ENCODE results near the gene DNAJC1. TPM values are rescaled to one million over a fixed set of nuclear protein-coding genes. Genes with fewer than 3 reads are reported as not detected.

Gene DNAJC1
- total RNA-seq, 1 experiment from 2014 or later = 13.2 TPM

DNA sequence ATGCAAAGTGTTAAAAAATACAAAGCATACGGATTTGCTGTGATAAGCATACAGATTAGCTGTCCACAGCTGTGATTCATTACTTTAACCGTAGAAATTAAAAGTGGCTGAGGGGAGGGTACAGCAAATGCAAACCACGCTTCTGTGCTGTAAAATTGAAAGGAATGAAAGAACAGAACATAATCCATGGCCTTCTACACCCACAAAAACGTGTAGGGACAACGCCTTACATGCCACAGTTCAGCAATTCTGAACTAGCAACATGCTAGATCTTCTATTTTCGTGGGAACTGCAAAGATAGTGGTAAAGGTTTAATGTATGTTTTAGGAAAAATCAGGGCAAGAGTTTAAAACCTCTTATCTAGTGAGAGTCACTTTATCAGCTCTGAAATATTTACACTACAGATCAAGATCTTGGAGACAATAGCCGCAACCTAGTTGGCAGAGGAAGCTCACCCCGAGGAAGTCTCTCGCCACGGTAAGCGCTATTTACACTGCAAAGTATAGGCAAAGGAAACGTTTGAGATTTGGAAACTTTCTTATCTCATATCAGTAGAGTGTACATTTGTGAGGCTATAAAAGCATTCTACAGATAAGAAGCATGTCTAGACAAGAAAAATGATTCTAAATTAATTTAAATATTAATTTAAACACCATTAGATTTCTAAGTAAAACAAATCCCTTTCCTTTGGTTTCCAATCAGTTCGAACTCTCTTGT lies 275.9 kb downstream of the DNAJC1 start:
- Mint-ChIP-seq H3K4me3 (no peak overlapping the region), H3K27ac (peak overlapping the region; percentile 58; the same call in 1 of the 2 replicates), H3K36me3 (peaks cover 7% of the 10 kb centered on the region), H3K4me1 (peaks cover 44% of the 10 kb centered on the region), H3K9me3 (no peaks in the 10 kb centered on the region), H3K27me3 (ENCODE audit: low read depth) (no peaks in the 10 kb centered on the region)
- TF ChIP-seq, protein P1, sequence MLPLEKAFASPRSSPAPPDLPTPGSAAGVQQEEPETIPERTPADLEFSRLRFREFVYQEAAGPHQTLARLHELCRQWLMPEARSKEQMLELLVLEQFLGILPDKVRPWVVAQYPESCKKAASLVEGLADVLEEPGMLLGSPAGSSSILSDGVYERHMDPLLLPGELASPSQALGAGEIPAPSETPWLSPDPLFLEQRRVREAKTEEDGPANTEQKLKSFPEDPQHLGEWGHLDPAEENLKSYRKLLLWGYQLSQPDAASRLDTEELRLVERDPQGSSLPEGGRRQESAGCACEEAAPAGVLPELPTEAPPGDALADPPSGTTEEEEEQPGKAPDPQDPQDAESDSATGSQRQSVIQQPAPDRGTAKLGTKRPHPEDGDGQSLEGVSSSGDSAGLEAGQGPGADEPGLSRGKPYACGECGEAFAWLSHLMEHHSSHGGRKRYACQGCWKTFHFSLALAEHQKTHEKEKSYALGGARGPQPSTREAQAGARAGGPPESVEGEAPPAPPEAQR (CRISPR knock-in tag; IDR thresholded peaks at IDR 0.05) = no peak
- TF ChIP-seq NFATC4 (CRISPR knock-in tag; IDR thresholded peaks at IDR 0.05) (no peak), HMGA2 (CRISPR knock-in tag; IDR thresholded peaks at IDR 0.05) (no peak), KAT7 (CRISPR knock-in tag; IDR thresholded peaks at IDR 0.05; ENCODE audit: borderline replicate concordance) (no peak), ZNF121 (CRISPR knock-in tag; IDR thresholded peaks at IDR 0.05) (no peak), CREM (CRISPR knock-in tag; IDR thresholded peaks at IDR 0.05) (no peak), OVOL2 (CRISPR knock-in tag; IDR thresholded peaks at IDR 0.05; ENCODE audit: borderline replicate concordance) (no peak), FOXP1 (CRISPR knock-in tag; IDR thresholded peaks at IDR 0.05; ENCODE audit: borderline replicate concordance) (no peak), MYBL2 (CRISPR knock-in tag; IDR thresholded peaks at IDR 0.05) (no peak), EMX1 (CRISPR knock-in tag; IDR thresholded peaks at IDR 0.05) (no peak), ZNF317 (CRISPR knock-in tag; IDR thresholded peaks at IDR 0.05; ENCODE audit: borderline replicate concordance, low read depth) (no peak), CREB1 (CRISPR knock-in tag; IDR thresholded peaks at IDR 0.05) (no peak)
- TF ChIP-seq, protein P2, sequence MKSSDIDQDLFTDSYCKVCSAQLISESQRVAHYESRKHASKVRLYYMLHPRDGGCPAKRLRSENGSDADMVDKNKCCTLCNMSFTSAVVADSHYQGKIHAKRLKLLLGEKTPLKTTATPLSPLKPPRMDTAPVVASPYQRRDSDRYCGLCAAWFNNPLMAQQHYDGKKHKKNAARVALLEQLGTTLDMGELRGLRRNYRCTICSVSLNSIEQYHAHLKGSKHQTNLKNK (CRISPR knock-in tag; IDR thresholded peaks at IDR 0.05) = no peak
- TF ChIP-seq, protein P3, sequence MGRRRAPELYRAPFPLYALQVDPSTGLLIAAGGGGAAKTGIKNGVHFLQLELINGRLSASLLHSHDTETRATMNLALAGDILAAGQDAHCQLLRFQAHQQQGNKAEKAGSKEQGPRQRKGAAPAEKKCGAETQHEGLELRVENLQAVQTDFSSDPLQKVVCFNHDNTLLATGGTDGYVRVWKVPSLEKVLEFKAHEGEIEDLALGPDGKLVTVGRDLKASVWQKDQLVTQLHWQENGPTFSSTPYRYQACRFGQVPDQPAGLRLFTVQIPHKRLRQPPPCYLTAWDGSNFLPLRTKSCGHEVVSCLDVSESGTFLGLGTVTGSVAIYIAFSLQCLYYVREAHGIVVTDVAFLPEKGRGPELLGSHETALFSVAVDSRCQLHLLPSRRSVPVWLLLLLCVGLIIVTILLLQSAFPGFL (CRISPR knock-in tag; IDR thresholded peaks at IDR 0.05; ENCODE audit: borderline replicate concordance) = no peak
- TF ChIP-seq, protein P4, sequence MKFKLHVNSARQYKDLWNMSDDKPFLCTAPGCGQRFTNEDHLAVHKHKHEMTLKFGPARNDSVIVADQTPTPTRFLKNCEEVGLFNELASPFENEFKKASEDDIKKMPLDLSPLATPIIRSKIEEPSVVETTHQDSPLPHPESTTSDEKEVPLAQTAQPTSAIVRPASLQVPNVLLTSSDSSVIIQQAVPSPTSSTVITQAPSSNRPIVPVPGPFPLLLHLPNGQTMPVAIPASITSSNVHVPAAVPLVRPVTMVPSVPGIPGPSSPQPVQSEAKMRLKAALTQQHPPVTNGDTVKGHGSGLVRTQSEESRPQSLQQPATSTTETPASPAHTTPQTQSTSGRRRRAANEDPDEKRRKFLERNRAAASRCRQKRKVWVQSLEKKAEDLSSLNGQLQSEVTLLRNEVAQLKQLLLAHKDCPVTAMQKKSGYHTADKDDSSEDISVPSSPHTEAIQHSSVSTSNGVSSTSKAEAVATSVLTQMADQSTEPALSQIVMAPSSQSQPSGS (CRISPR knock-in tag; IDR thresholded peaks at IDR 0.05; ENCODE audit: borderline replicate concordance, low read depth) = no peak
- TF ChIP-seq, protein P5, sequence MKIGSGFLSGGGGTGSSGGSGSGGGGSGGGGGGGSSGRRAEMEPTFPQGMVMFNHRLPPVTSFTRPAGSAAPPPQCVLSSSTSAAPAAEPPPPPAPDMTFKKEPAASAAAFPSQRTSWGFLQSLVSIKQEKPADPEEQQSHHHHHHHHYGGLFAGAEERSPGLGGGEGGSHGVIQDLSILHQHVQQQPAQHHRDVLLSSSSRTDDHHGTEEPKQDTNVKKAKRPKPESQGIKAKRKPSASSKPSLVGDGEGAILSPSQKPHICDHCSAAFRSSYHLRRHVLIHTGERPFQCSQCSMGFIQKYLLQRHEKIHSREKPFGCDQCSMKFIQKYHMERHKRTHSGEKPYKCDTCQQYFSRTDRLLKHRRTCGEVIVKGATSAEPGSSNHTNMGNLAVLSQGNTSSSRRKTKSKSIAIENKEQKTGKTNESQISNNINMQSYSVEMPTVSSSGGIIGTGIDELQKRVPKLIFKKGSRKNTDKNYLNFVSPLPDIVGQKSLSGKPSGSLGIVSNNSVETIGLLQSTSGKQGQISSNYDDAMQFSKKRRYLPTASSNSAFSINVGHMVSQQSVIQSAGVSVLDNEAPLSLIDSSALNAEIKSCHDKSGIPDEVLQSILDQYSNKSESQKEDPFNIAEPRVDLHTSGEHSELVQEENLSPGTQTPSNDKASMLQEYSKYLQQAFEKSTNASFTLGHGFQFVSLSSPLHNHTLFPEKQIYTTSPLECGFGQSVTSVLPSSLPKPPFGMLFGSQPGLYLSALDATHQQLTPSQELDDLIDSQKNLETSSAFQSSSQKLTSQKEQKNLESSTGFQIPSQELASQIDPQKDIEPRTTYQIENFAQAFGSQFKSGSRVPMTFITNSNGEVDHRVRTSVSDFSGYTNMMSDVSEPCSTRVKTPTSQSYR (CRISPR knock-in tag; IDR thresholded peaks at IDR 0.05) = no peak
- TF ChIP-seq, protein P6, sequence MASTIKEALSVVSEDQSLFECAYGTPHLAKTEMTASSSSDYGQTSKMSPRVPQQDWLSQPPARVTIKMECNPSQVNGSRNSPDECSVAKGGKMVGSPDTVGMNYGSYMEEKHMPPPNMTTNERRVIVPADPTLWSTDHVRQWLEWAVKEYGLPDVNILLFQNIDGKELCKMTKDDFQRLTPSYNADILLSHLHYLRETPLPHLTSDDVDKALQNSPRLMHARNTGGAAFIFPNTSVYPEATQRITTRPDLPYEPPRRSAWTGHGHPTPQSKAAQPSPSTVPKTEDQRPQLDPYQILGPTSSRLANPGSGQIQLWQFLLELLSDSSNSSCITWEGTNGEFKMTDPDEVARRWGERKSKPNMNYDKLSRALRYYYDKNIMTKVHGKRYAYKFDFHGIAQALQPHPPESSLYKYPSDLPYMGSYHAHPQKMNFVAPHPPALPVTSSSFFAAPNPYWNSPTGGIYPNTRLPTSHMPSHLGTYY (CRISPR knock-in tag; IDR thresholded peaks at IDR 0.05) = no peak
- TF ChIP-seq, protein P7, sequence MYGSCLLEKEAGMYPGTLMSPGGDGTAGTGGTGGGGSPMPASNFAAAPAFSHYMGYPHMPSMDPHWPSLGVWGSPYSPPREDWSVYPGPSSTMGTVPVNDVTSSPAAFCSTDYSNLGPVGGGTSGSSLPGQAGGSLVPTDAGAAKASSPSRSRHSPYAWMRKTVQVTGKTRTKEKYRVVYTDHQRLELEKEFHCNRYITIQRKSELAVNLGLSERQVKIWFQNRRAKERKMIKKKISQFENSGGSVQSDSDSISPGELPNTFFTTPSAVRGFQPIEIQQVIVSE (CRISPR knock-in tag; IDR thresholded peaks at IDR 0.05; ENCODE audit: borderline replicate concordance) = no peak
- ATAC-seq (no peak), DNase-seq (ENCODE audit: low spot score) (no peak)
- ChIA-PET POLR2A (no interaction called here), CTCF (no interaction called here)

Measured in WTC11 (cell line).